GM23338 (cell line): ENCODE measurements around the gene ALS2. TPM values are rescaled to one million over a fixed set of nuclear protein-coding genes. Genes with fewer than 3 reads are reported as not detected.
A peak's percentile ranks its signal among the peaks of the same experiment; 100 is the strongest.

Experiments used
- ATAC-seq: fragments of 200-7000 bp; cut with Tn5 transposase; 3 replicates; pipeline ENCODE4 v1.9.1; 2020
- DNase-seq: peaks from one replicate; pipeline ENCODE4 v3.0.0-alpha.2; 2015; ENCODE audit warnings: low spot score
- H2AFZ ChIP-seq: fragments of 200-600 bp; sonication (generic); 2 replicates; pipeline ENCODE4 v1.8.0; 2016; ENCODE audit warnings: antibody characterized with exemption, mild to moderate bottlenecking, moderate library complexity
- H3F3A ChIP-seq: fragments of 200-600 bp; sonication (generic); replicated peaks from 2 replicates; pipeline ENCODE4 v1.8.0; 2017; ENCODE audit warnings: antibody characterized with exemption, mixed run types, low read depth
- H3K27ac ChIP-seq: fragments of 200-600 bp; sonication (generic); 2 replicates; pipeline ENCODE4 v1.6.1; 2016; ENCODE audit warnings: low read depth
- H3K27me3 ChIP-seq: fragments of 200-600 bp; sonication (generic); 2 replicates; pipeline ENCODE4 v1.8.0; 2016; ENCODE audit warnings: mild to moderate bottlenecking, mixed run types, moderate library complexity; ENCODE audit not compliant: insufficient read depth
- H3K36me3 ChIP-seq: fragments of 200-600 bp; sonication (generic); 2 replicates; pipeline ENCODE4 v1.8.0; 2016; ENCODE audit warnings: mild to moderate bottlenecking; ENCODE audit not compliant: insufficient read depth
- H3K4me1 ChIP-seq: fragments of 200-600 bp; sonication (generic); 2 replicates; pipeline ENCODE4 v1.8.0; 2016; ENCODE audit warnings: mild to moderate bottlenecking, moderate library complexity; ENCODE audit not compliant: insufficient read depth
- H3K4me2 ChIP-seq: fragments of 200-600 bp; sonication (generic); 2 replicates; pipeline ENCODE4 v1.7.1; 2017; ENCODE audit warnings: mixed run types
- H3K4me3 ChIP-seq: fragments of 200-600 bp; sonication (generic); 2 replicates; pipeline ENCODE4 v1.6.1; 2016; ENCODE audit warnings: mixed run types
- H3K79me2 ChIP-seq: fragments of 200-600 bp; sonication (generic); replicated peaks from 2 replicates; pipeline ENCODE4 v1.8.0; 2017; ENCODE audit warnings: mild to moderate bottlenecking; ENCODE audit not compliant: insufficient read depth
- H3K9me2 ChIP-seq: fragments of 200-600 bp; sonication (generic); 2 replicates; pipeline ENCODE4 v1.8.0; 2017; ENCODE audit not compliant: insufficient read depth
- H4K20me1 ChIP-seq: fragments of 200-600 bp; sonication (generic); replicated peaks from 2 replicates; pipeline ENCODE4 v1.8.0; 2017; ENCODE audit warnings: mild to moderate bottlenecking; ENCODE audit not compliant: insufficient read depth
- H3K27ac Mint-ChIP-seq: 2 replicates; pipeline ENCODE4 v1.8.0; 2020; ENCODE audit warnings: inconsistent platforms, mild to moderate bottlenecking, moderate library complexity, mixed read lengths
- H3K27me3 Mint-ChIP-seq: 3 replicates; pipeline ENCODE4 v1.8.0; 2022; ENCODE audit warnings: low read depth, mild to moderate bottlenecking, moderate library complexity, mixed read lengths, inconsistent platforms; ENCODE audit not compliant: insufficient read depth, poor library complexity
- H3K36me3 Mint-ChIP-seq: 3 replicates; pipeline ENCODE4 v1.8.0; 2021; ENCODE audit warnings: low read depth, mild to moderate bottlenecking, inconsistent platforms, moderate library complexity, mixed read lengths
- H3K4me1 Mint-ChIP-seq: 3 replicates; pipeline ENCODE4 v1.8.0; 2020; ENCODE audit warnings: mild to moderate bottlenecking, inconsistent platforms, mixed read lengths
- H3K4me3 Mint-ChIP-seq: 3 replicates; pipeline ENCODE4 v1.8.0; 2021; ENCODE audit warnings: moderate library complexity, mild to moderate bottlenecking, inconsistent platforms, mixed read lengths
- H3K9me3 Mint-ChIP-seq: 3 replicates; pipeline ENCODE4 v1.8.0; 2020; ENCODE audit warnings: moderate library complexity, mild to moderate bottlenecking, inconsistent platforms, mixed read lengths
- NANOG ChIP-seq: IDR thresholded peaks from 2 replicates; pipeline ENCODE4 v1.6.1; 2016; ENCODE audit warnings: antibody characterized with exemption, borderline replicate concordance
- POLR2AphosphoS5 ChIP-seq: IDR thresholded peaks from 2 replicates; pipeline ENCODE4 v1.6.1; 2016; ENCODE audit warnings: antibody characterized with exemption, low read depth
- ZNF331 ChIP-seq: fragments of 250-450 bp; sonication (Bioruptor Pico); IDR thresholded peaks from 2 replicates; pipeline ENCODE4 v1.5.0; 2020; ENCODE audit warnings: low read depth, mild to moderate bottlenecking, moderate library complexity
- polyA plus RNA-seq: library from polyadenylated mRNA; unstranded; fragments of >200 nt; fragmentation: Nextera tagmentation; extraction: Ambion mirVana; gene quantifications from 2 replicates; pipeline ENCODE4 v1.2.1, GENCODE V29; 2016
- total RNA-seq: library from RNA; depleted of rRNA; stranded (reverse); fragments of >200 nt; shearing (Covaris generic); gene quantifications from 2 replicates; pipeline ENCODE4 v1.2.3, GENCODE V29; 2014
- TF ChIP-seq, protein P1 (sequence below): fragments of 250-450 bp; sonication (Bioruptor Pico); IDR thresholded peaks from 2 replicates; pipeline ENCODE4 v1.5.0; 2020; ENCODE audit warnings: mild to moderate bottlenecking, moderate library complexity
- TF ChIP-seq, protein P2 (sequence below): IDR thresholded peaks from one replicate; pipeline ENCODE4 v1.6.1; 2018; ENCODE audit warnings: antibody characterized with exemption; ENCODE audit not compliant: unreplicated experiment

The ALS2 gene
- total and polyA plus RNA-seq, 2 experiments from 2014 or later, result 9.6 to 43.3 TPM

DNA sequence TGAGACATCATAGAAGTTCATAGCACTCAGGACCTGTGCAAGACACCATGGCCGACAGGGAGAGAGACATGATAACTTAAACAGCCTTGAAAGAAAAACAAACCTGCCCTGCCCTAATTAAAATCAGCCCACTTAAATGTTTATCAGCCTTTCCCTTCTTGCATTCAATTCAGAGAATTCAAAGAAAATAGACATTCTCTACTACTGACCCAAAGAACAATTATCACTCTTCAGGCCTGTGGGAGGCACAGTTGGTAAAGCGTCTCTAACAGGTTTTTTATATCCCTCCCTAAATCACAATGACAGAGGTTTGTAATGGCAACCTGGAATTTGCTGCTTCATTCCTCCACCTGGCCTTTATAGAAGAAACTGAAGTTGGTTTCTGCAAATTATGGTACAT lies 27.3 kb upstream of the ALS2 start (continued):
- TF ChIP-seq, protein P1, sequence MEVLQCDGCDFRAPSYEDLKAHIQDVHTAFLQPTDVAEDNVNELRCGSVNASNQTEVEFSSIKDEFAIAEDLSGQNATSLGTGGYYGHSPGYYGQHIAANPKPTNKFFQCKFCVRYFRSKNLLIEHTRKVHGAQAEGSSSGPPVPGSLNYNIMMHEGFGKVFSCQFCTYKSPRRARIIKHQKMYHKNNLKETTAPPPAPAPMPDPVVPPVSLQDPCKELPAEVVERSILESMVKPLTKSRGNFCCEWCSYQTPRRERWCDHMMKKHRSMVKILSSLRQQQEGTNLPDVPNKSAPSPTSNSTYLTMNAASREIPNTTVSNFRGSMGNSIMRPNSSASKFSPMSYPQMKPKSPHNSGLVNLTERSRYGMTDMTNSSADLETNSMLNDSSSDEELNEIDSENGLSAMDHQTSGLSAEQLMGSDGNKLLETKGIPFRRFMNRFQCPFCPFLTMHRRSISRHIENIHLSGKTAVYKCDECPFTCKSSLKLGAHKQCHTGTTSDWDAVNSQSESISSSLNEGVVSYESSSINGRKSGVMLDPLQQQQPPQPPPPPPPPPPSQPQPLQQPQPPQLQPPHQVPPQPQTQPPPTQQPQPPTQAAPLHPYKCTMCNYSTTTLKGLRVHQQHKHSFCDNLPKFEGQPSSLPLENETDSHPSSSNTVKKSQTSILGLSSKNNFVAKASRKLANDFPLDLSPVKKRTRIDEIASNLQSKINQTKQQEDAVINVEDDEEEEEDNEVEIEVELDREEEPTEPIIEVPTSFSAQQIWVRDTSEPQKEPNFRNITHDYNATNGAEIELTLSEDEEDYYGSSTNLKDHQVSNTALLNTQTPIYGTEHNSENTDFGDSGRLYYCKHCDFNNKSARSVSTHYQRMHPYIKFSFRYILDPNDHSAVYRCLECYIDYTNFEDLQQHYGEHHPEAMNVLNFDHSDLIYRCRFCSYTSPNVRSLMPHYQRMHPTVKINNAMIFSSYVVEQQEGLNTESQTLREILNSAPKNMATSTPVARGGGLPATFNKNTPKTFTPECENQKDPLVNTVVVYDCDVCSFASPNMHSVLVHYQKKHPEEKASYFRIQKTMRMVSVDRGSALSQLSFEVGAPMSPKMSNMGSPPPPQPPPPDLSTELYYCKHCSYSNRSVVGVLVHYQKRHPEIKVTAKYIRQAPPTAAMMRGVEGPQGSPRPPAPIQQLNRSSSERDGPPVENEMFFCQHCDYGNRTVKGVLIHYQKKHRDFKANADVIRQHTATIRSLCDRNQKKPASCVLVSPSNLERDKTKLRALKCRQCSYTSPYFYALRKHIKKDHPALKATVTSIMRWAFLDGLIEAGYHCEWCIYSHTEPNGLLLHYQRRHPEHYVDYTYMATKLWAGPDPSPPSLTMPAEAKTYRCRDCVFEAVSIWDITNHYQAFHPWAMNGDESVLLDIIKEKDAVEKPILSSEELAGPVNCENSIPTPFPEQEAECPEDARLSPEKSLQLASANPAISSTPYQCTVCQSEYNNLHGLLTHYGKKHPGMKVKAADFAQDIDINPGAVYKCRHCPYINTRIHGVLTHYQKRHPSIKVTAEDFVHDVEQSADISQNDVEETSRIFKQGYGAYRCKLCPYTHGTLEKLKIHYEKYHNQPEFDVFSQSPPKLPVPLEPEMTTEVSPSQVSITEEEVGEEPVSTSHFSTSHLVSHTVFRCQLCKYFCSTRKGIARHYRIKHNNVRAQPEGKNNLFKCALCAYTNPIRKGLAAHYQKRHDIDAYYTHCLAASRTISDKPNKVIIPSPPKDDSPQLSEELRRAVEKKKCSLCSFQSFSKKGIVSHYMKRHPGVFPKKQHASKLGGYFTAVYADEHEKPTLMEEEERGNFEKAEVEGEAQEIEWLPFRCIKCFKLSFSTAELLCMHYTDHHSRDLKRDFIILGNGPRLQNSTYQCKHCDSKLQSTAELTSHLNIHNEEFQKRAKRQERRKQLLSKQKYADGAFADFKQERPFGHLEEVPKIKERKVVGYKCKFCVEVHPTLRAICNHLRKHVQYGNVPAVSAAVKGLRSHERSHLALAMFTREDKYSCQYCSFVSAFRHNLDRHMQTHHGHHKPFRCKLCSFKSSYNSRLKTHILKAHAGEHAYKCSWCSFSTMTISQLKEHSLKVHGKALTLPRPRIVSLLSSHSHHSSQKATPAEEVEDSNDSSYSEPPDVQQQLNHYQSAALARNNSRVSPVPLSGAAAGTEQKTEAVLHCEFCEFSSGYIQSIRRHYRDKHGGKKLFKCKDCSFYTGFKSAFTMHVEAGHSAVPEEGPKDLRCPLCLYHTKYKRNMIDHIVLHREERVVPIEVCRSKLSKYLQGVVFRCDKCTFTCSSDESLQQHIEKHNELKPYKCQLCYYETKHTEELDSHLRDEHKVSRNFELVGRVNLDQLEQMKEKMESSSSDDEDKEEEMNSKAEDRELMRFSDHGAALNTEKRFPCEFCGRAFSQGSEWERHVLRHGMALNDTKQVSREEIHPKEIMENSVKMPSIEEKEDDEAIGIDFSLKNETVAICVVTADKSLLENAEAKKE (CRISPR knock-in tag), result no peak
- no peak for TF ChIP-seq POLR2AphosphoS5
- TF ChIP-seq, protein P2, sequence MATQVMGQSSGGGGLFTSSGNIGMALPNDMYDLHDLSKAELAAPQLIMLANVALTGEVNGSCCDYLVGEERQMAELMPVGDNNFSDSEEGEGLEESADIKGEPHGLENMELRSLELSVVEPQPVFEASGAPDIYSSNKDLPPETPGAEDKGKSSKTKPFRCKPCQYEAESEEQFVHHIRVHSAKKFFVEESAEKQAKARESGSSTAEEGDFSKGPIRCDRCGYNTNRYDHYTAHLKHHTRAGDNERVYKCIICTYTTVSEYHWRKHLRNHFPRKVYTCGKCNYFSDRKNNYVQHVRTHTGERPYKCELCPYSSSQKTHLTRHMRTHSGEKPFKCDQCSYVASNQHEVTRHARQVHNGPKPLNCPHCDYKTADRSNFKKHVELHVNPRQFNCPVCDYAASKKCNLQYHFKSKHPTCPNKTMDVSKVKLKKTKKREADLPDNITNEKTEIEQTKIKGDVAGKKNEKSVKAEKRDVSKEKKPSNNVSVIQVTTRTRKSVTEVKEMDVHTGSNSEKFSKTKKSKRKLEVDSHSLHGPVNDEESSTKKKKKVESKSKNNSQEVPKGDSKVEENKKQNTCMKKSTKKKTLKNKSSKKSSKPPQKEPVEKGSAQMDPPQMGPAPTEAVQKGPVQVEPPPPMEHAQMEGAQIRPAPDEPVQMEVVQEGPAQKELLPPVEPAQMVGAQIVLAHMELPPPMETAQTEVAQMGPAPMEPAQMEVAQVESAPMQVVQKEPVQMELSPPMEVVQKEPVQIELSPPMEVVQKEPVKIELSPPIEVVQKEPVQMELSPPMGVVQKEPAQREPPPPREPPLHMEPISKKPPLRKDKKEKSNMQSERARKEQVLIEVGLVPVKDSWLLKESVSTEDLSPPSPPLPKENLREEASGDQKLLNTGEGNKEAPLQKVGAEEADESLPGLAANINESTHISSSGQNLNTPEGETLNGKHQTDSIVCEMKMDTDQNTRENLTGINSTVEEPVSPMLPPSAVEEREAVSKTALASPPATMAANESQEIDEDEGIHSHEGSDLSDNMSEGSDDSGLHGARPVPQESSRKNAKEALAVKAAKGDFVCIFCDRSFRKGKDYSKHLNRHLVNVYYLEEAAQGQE, result no peak
- TF ChIP-seq ZNF331 (CRISPR knock-in tag), result no peak

DNA sequence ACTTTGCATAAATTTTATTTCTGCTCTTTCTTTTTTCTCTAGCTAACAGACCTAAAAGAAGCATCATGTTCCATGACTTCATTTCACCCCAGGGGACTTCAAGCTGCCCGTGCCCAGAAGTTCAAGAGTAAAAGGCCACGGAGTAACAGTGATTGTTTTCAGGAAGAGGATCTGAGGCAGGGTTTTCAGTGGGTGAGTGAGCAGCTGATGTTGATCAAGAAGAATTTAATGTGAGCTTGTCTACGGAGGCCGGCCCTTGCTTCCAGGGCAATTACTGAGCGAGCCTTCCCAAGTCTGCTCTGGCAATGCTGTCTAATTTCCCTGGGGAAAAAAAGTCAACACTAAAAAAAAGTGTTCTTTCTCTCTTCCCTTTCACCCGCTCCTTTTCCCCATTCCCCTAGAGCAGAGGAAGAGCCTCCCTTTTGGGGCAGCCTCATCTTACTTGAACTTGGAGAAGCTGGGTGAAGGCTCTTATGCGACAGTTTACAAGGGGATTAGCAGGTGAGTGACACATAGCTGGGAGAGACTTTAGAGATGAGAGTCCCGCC lies 26.8 kb upstream of the ALS2 start:
- H3K79me2 ChIP-seq, result no peaks in the 10 kb centered on the region
- peaks cover 14% of the 10 kb centered on the region; the same call in 1 of the 2 replicates for H3K4me1 ChIP-seq
- no peaks in the 10 kb centered on the region for H3K27me3 ChIP-seq
- no peak overlapping the region for H3K4me2 ChIP-seq
- H4K20me1 ChIP-seq, result no peaks in the 10 kb centered on the region
- H3K27ac ChIP-seq, result no peak overlapping the region
- no peak overlapping the region for H3K4me3 ChIP-seq
- Mint-ChIP-seq H3K27ac (no peak overlapping the region), H3K9me3 (no peaks in the 10 kb centered on the region), H3K4me3 (no peak overlapping the region), H3K27me3 (peaks cover 2% of the 10 kb centered on the region), H3K36me3 (no peaks in the 10 kb centered on the region), H3K4me1 (peaks cover 19% of the 10 kb centered on the region)
- H3K36me3 ChIP-seq, result no peaks in the 10 kb centered on the region
- peak overlapping the region; percentile 40 for H2AFZ ChIP-seq
- DNase-seq (peak; percentile 9), ATAC-seq (peak; percentile 38; the same call in 2 of the 3 replicates)
- H3K9me2 ChIP-seq, result no peaks in the 10 kb centered on the region
- H3F3A ChIP-seq, result no peaks in the 10 kb centered on the region
- TF ChIP-seq NANOG, result no peak
- TF ChIP-seq, protein P1 (CRISPR knock-in tag), result no peak
